HuH-7 (cell line): ENCODE results near the gene MDP1.
A peak's percentile ranks its signal among the peaks of the same experiment; 100 is the strongest.
"Not testable (repeated sequence)": the region's sequence is repeated elsewhere in the genome, so short reads cannot be mapped to it uniquely, and the experiment has no call there.

Experiments
- DNase-seq: peaks from one replicate; pipeline ENCODE4 v3.0.0; 2011; ENCODE audit warnings: low spot score

MDP1 gene

GRCh38 chr14:24250354-24250753 is 34.5 kb upstream of the MDP1 start:
- no peak for DNase-seq

- no peak for DNase-seq
Measured at GRCh38 chr14:24249230-24250021, 33.6 kb upstream of the MDP1 start.

GRCh38 chr14:24247422-24247821 is 31.6 kb upstream of the MDP1 start:
- no peak for DNase-seq

- no peak for DNase-seq
Measured at GRCh38 chr14:24246765-24247212, 30.9 kb upstream of the MDP1 start.

- not testable (repeated sequence) for DNase-seq
Measured at GRCh38 chr14:24245350-24245749, 29.5 kb upstream of the MDP1 start.

DNA sequence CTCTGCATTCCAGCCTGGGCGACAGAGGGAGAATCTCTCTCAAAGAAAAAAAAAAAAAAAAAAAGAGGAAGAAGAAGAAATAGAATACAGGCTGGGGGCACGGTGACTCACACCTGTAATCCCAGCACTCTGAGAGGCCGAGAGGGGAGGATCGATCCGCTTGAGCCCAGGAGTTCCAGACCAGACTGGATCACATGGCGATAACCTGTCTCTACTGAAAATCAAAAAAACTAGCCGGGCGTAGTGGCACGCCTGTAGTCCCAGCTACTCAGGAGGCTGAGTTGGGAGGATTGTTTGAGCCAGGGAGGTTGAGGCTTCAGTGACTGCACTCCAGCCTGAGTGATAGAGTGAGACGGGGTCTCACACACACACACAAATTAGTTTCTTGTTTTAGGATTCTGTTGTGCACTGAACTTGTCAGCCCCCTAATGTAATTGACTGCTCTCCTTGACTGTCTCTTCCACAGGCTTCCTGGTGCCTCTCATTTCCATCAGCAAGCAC is 27.5 kb upstream of the MDP1 start:
- DNase-seq: no peak

GRCh38 chr14:24241829-24242443 is 26.1 kb upstream of the MDP1 start:
- DNase-seq: peak; percentile 95

DNA sequence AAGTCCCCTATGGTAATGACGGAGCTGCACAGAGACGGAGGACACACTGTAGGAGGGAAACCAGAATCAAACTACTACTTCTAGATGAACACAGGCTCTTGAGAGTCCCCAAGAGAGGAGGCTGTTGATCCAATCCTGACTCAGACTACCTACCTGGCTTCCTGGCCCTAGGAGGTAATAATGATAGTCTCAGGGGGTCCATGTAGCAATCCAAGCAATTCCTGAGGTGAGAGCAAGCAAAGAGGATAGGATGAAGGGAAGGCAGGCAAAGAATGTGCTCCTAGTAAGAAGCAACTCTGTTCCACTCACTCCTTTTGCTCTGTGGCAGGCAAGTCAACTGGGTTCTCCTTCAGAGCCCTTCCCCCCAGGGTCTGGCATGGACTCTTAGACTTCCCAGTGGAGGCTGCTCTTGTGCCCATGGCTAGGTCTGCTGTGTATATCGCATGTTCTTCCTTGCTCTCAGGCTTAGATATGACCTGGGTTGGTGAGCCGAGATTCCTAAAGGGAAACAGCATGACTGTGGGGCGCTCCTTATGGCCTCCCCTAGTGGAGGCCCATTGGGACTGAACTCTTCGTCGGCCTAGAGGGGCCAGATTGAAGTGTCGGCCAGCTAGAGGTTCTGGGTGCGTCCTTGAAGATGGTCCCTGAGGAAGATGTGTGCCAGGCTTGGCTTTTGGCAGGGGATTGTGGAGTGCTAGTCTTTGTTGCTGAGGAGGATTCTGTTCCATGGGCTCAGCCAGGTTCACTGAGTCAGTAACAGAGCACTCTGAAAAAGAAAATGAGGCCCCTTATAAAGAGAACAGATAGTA is 24.4 kb upstream of the MDP1 start:
- DNase-seq: no peak

- DNase-seq: no peak
Measured at GRCh38 chr14:24238527-24239037, 22.7 kb upstream of the MDP1 start.

GRCh38 chr14:24238123-24238522 is 22.3 kb upstream of the MDP1 start:
- no peak for DNase-seq

DNA sequence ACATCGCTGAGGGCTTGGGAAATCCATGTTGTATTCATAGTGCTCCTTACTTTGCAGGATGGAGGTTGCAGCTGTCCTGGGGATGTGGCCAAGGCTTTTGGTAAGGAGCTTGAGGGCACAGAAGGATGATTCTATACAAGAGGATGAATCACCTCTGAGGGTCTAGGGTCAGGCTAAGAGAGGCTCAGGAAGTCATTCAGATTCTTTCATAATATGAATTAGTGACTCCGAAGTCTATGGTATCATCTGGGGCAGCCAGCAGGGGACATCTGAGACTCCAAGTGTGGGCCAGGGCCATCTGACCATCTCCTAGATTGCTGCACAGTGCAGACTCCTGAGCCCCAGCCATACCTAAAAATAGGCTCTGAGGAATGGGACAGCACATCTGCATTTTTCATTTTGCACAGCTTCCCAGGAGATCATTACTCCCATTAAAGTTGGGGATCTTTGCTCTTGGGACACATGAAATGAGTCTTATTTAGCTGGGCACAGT is 21.6 kb upstream of the MDP1 start:
- DNase-seq: no peak

DNA sequence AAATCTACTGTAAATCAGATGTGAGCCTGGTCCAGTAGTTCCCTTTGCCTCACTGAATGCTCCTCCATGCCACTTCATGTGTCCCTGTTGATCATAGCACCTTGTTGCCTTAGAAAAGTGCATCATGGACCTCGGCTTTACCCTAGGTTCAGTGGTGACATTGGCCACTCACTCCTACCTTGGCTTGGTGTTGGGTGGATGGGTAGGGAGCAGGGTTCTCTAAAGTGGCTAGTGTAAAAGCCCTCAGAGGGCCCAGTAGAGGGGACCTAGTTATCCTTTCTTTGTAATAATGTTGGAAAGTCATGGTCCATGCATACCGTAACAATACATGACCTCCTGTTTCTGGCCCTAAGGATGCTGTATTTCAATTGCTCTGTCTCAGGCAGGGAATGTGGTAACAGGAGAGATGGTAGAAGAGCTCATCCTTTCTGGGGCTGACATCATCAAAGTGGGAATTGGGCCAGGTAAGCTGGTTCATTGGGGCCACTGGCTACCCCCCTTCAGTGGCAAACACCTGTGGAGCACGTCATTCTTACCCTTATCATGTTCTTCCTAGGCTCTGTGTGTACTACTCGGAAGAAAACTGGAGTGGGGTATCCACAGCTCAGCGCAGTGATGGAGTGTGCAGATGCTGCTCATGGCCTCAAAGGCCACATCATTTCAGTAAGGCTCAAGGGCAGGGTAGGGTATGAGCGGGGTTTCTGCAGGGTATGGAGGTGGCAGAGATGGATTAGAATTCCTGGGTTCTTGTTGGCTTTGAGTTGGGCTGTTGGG is 21.0 kb upstream of the MDP1 start:
- no peak for DNase-seq

- DNase-seq: no peak
Measured at GRCh38 chr14:24235804-24236688, 20.2 kb upstream of the MDP1 start.

GRCh38 chr14:24234095-24235005 is 18.5 kb upstream of the MDP1 start:
- no peak for DNase-seq

- DNase-seq: no peak
Measured at GRCh38 chr14:24233538-24233866, 17.6 kb upstream of the MDP1 start.

- peak; percentile 54 for DNase-seq
Measured at GRCh38 chr14:24232645-24233537, 17.0 kb upstream of the MDP1 start, which contains the start of gene GMPR2. TSS of gene GMPR2 (plus strand) at chr14:24232929. CDS start at chr14:24233254, 325 bp downstream.

- peak; percentile 78 for DNase-seq
Measured at GRCh38 chr14:24232121-24232644, 16.3 kb upstream of the MDP1 start, which contains the start of gene NEDD8. TSS of gene NEDD8 (minus strand) at chr14:24232367. CDS start at chr14:24232267, 100 bp downstream.
